Small intestine (tissue), 7 donors: ENCODE results near the gene SAMD15. TPM values are rescaled to one million over a fixed set of nuclear protein-coding genes. Genes with fewer than 3 reads are reported as not detected.
"Not testable (repeated sequence)": the region's sequence is repeated elsewhere in the genome, so short reads cannot be mapped to it uniquely, and the experiment has no call there.

ENCODE experiments used
- DNase-seq, 2 donors: peaks; one replicate each; pipeline versions ENCODE4 v3.0.0 to v3.0.0-alpha.2; 2013
- FAIRE-seq: peaks from 2 replicates; lab custom pipeline; 2012; peaks lifted over from hg19 to GRCh38; lab: Jason Lieb, UNC
- H3K27ac ChIP-seq, 3 donors: one replicate each; pipeline ENCODE4 v1.5.1; 2013; ENCODE audit warnings: low read length in 2 of 3, mild to moderate bottlenecking in 2 of 3, control low read depth in 1 of 3, inconsistent platforms in 1 of 3, low read depth in 1 of 3, moderate library complexity in 1 of 3
- H3K27me3 ChIP-seq, 3 donors: one replicate each; pipeline ENCODE4 v1.6.1; 2013; ENCODE audit warnings: low read length in 3 of 3, inconsistent platforms in 1 of 3; ENCODE audit not compliant: control insufficient read depth in 3 of 3, insufficient read depth in 3 of 3
- H3K36me3 ChIP-seq, 3 donors: one replicate each; pipeline ENCODE4 v1.6.1; 2013; ENCODE audit warnings: low read length in 3 of 3, inconsistent platforms in 1 of 3, low read depth in 1 of 3, mild to moderate bottlenecking in 1 of 3, moderate library complexity in 1 of 3; ENCODE audit not compliant: control insufficient read depth in 3 of 3, insufficient read depth in 2 of 3
- H3K4me1 ChIP-seq, 3 donors: one replicate each; pipeline ENCODE4 v1.6.1; 2013; ENCODE audit warnings: low read length in 2 of 3, inconsistent platforms in 1 of 3, low read depth in 1 of 3, mild to moderate bottlenecking in 1 of 3, moderate library complexity in 1 of 3; ENCODE audit not compliant: control insufficient read depth in 3 of 3, insufficient read depth in 2 of 3
- H3K4me3 ChIP-seq, 3 donors: one replicate each; pipeline ENCODE4 v1.5.1; 2013; ENCODE audit warnings: low read length in 3 of 3, control low read depth in 1 of 3, inconsistent platforms in 1 of 3, low read depth in 1 of 3, mild to moderate bottlenecking in 1 of 3, moderate library complexity in 1 of 3
- H3K9me3 ChIP-seq, 2 donors: one replicate each; pipeline ENCODE4 v1.6.1; 2013; ENCODE audit warnings: low read depth in 1 of 2, low read length in 1 of 2; ENCODE audit not compliant: control insufficient read depth in 2 of 2, insufficient read depth in 1 of 2
- WGBS, 3 donors: extraction: QIAGEN DNeasy Blood & Tissue Kit; methylation state at CpG; one replicate each; pipeline ENCODE4 v1.1.7; 2013; 5-methylcytosine and 5-hydroxymethylcytosine counted together
- polyA plus RNA-seq, 4 donors: library from polyadenylated mRNA; stranded (reverse) in 3 of 4; unstranded in 1 of 4; fragments of 200-250 nt in 3 of 4; fragments of 120-200 nt in 1 of 4; gene quantifications; one replicate each; pipeline versions ENCODE4 v1.2.1 to v1.2.3, GENCODE V29; 2013
- donor health status: healthy with polysubstance abuse.
- donor health status: control.
- donor health status: control.
- donor health status: Bipolar disorder and iron deficiency.
- donor health status: healthy.

SAMD15 gene
- polyA plus RNA-seq, 4 donors: 0.52 to 1.0 TPM; not detected in 2

- DNase-seq: peak; percentile 61 to 73
- Histone ChIP-seq H3K27ac (no peak overlapping the region), H3K4me1 (peaks cover 0 to 4% (median 0%) of the 10 kb centered on the region in 3 donors), H3K36me3 (no peaks in the 10 kb centered on the region), H3K9me3 (no peaks in the 10 kb centered on the region), H3K4me3 (no peak overlapping the region), H3K27me3 (no peaks in the 10 kb centered on the region)
- FAIRE-seq: no peak
- 42 to 78% (median 54%) methylated on average over 4 of the region's 4 CpGs for WGBS, 3 donors
These were observed 13.0 kb downstream of the SAMD15 start for GRCh38 chr14:77390188-77390587.

- 82 to 85% (median 84%) methylated on average over 6 of the region's 6 CpGs for WGBS, 3 donors
- FAIRE-seq (no peak), DNase-seq (no peak)
- Histone ChIP-seq H3K36me3 (no peaks in the 10 kb centered on the region), H3K27ac (no peak overlapping the region), H3K4me1 (no peaks in the 10 kb centered on the region), H3K27me3 (no peaks in the 10 kb centered on the region), H3K4me3 (no peak overlapping the region), H3K9me3 (no peaks in the 10 kb centered on the region)
These were observed 23.0 kb downstream of the SAMD15 start for GRCh38 chr14:77400216-77400615.

- WGBS, 3 donors: 89 to 94% (median 92%) methylated on average over 3 of the region's 3 CpGs
- no peak for FAIRE-seq
These were observed 26.6 kb downstream of the SAMD15 start for GRCh38 chr14:77403768-77404167.

DNA sequence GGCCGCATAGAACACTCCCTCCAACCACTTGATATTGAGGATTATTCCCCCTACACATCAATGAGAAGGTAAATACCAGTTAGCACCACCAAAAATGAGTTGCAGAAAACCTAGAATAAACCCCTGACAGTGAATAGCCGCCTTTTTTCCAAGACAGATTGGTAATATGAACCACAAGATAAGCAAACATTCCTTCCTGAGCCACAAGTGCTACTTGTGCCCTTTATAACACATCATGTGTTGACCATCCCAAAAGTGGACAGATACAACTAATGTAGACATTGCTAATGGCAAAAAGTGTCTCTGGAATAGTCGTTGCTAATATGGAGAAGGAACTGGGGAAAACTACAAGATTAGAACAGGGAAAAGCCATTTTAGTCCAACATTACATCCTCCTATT is 28.9 kb downstream of the SAMD15 start:
- WGBS, 3 donors: 68 to 79% (median 74%) methylated on average over 3 of the region's 3 CpGs
- no peaks in the 10 kb centered on the region for H3K4me1 ChIP-seq
- no peaks in the 10 kb centered on the region for H3K27me3 ChIP-seq
- no peak overlapping the region for H3K27ac ChIP-seq
- no peaks in the 10 kb centered on the region for H3K36me3 ChIP-seq
- FAIRE-seq (no peak), DNase-seq (no peak)
- H3K9me3 ChIP-seq: no peaks in the 10 kb centered on the region
- H3K4me3 ChIP-seq: no peak overlapping the region

More at GRCh38 chr14:77403768-77404167, 26.6 kb downstream of the SAMD15 start:
- Histone ChIP-seq H3K9me3 (no peaks in the 10 kb centered on the region), H3K4me3 (no peak overlapping the region), H3K27ac (no peak overlapping the region), H3K4me1 (no peaks in the 10 kb centered on the region), H3K27me3 (no peaks in the 10 kb centered on the region), H3K36me3 (no peaks in the 10 kb centered on the region)
- DNase-seq: no peak

DNA sequence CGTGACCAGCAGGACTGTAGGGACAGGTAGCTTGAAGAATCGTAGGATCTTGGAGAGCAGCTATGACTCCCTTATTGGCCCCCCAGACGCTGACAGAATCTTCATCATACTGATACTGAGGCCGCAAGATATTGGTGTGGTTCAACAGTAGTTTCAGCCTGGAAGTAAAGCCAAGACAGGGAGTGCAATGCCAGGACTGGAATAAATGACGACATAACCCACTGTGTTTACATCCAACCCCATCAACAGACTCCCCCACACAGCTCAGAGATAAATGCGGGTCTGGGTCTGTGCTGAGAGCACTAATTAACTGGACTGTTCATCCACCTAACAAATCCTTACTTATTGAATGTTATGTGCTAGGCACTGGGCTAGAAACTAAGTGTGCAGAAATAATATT is 29.5 kb downstream of the SAMD15 start:
- WGBS, 3 donors: 57 to 86% (median 77%) methylated on average over 6 of the region's 6 CpGs

GRCh38 chr14:77407158-77407557 is 30.0 kb downstream of the SAMD15 start:
- WGBS, 3 donors: 75 to 88% (median 79%) methylated on average over 2 of the region's 2 CpGs

More for the DNA sequence above, 29.5 kb downstream of the SAMD15 start:
- H3K4me3 ChIP-seq: no peak overlapping the region
- DNase-seq (no peak), FAIRE-seq (no peak)
- H3K27me3 ChIP-seq: no peaks in the 10 kb centered on the region
- H3K9me3 ChIP-seq: no peaks in the 10 kb centered on the region
- H3K36me3 ChIP-seq: no peaks in the 10 kb centered on the region
- no peaks in the 10 kb centered on the region for H3K4me1 ChIP-seq
- no peak overlapping the region for H3K27ac ChIP-seq

GRCh38 chr14:77409131-77409533 is 32.0 kb downstream of the SAMD15 start:
- Histone ChIP-seq H3K9me3 (no peaks in the 10 kb centered on the region), H3K36me3 (no peaks in the 10 kb centered on the region), H3K27me3 (no peaks in the 10 kb centered on the region), H3K4me3 (no peak overlapping the region), H3K4me1 (no peaks in the 10 kb centered on the region), H3K27ac (no peak overlapping the region)
- WGBS, 3 donors: 51 to 63% (median 57%) methylated on average over 3 of the region's 3 CpGs
- DNase-seq (peak; percentile 26 to 28), FAIRE-seq (no peak)

More at GRCh38 chr14:77407158-77407557, 30.0 kb downstream of the SAMD15 start:
- FAIRE-seq (no peak), DNase-seq (no peak)
- Histone ChIP-seq H3K4me3 (no peak overlapping the region), H3K36me3 (no peaks in the 10 kb centered on the region), H3K4me1 (no peaks in the 10 kb centered on the region), H3K9me3 (no peaks in the 10 kb centered on the region), H3K27me3 (no peaks in the 10 kb centered on the region), H3K27ac (no peak overlapping the region)

DNA sequence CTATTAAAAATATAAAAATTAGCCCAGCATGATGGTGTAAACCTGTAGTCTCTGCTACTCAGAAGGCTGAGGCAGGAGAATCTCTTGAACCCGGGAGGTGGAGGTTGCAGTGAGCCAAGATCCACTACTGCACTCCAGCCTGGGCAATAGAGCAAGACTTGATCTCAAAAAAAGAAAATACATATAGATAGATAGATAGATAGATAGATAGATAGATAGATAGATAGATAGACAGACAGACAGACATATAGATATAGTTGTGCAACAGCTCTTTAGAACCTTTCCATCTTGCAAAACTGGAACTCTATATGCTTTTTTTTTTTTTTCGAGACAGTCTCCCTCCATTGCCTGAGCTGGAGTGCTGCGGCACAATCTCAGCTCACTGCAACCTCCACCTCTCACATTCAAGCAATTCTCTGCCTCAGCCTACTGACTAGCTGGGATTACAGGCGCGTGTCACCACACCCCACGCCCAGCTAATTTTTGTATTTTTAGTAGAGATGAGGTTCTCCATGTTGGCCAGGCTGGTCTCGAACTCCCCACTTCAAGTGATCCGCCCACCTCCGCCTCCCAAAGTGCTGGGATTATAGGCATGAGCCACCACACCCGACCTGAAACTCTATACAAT is 38.3 kb downstream of the SAMD15 start:
- H3K4me3 ChIP-seq, FAIRE-seq, H3K27me3 ChIP-seq, H3K36me3 ChIP-seq, H3K4me1 ChIP-seq, DNase-seq, H3K27ac ChIP-seq: not testable (repeated sequence)
- 92 to 95% (median 94%) methylated on average over 10 of the region's 10 CpGs for WGBS, 3 donors
- peaks cover 0 to 17% of the 10 kb centered on the region in 2 donors for H3K9me3 ChIP-seq

DNA sequence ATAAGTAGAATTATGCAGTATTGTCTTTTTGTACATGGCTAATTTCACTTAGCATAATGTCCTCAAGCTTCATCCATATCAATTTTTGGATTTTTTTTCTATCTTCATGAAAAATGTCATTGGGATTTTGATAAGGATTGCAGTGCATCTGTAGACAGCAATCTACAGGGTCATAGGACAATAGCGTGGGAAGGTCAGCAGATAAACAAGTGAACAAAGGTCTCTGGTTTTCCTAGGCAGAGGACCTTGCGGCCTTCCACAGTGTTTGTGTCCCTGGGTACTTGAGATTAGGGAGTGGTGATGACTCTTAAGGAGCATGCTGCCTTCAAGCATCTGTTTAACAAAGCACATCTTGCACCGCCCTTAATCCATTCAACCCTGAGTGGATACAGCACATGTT is 38.9 kb downstream of the SAMD15 start:
- H3K27ac ChIP-seq, H3K36me3 ChIP-seq, H3K4me1 ChIP-seq, DNase-seq, H3K27me3 ChIP-seq, FAIRE-seq, H3K4me3 ChIP-seq: not testable (repeated sequence)
- H3K9me3 ChIP-seq: peaks cover 0 to 17% of the 10 kb centered on the region in 2 donors
- 43 to 79% (median 59%) methylated on average over 2 of the region's 3 CpGs for WGBS, 3 donors
